IMR-90 (cell line): ENCODE measurements around the gene CDKN2A.

ENCODE experiments used
- BHLHE40 ChIP-seq: fragments of 150-350 bp; IDR thresholded peaks from 2 replicates; pipeline ENCODE4 v1.6.1; 2016; ENCODE audit warnings: mild to moderate bottlenecking, low read depth, low read length
- CHD1 ChIP-seq: IDR thresholded peaks from 2 replicates; pipeline ENCODE4 v1.6.1; 2012; ENCODE audit warnings: low read depth, low read length, improper control_type of control experiment
- CTCF ChIP-seq: conservative IDR thresholded peaks from 2 replicates; pipeline ENCODE4 v1.5.1; 2012; ENCODE audit warnings: mild to moderate bottlenecking, low read depth, low read length, improper control_type of control experiment
- FOS ChIP-seq: fragments of 150-350 bp; IDR thresholded peaks from 2 replicates; pipeline ENCODE4 v1.6.1; 2016; ENCODE audit warnings: low read depth, low read length
- NFE2L2 ChIP-seq: fragments of 150-350 bp; IDR thresholded peaks from 2 replicates; pipeline ENCODE4 v1.6.1; 2016; ENCODE audit warnings: low read depth, mild to moderate bottlenecking, low read length
- POLR2A ChIP-seq: IDR thresholded peaks from 2 replicates; pipeline ENCODE4 v1.6.1; 2012; ENCODE audit warnings: mild to moderate bottlenecking, low read depth, low read length
- RAD21 ChIP-seq: IDR thresholded peaks from 2 replicates; pipeline ENCODE4 v1.6.1; 2012; ENCODE audit warnings: low read length, improper control_type of control experiment
- RCOR1 ChIP-seq: IDR thresholded peaks from 2 replicates; pipeline ENCODE4 v1.6.1; 2012; ENCODE audit warnings: mild to moderate bottlenecking, low read length, improper control_type of control experiment; ENCODE audit not compliant: insufficient replicate concordance
- RFX5 ChIP-seq: IDR thresholded peaks from 2 replicates; pipeline ENCODE4 v1.8.0; 2012; ENCODE audit warnings: low read depth, mild to moderate bottlenecking, low read length, moderate library complexity
- SMC3 ChIP-seq: fragments of 150-350 bp; IDR thresholded peaks from 2 replicates; pipeline ENCODE4 v1.6.1; 2016; ENCODE audit warnings: low read depth, mild to moderate bottlenecking, antibody characterized with exemption, low read length, moderate library complexity
- USF2 ChIP-seq: fragments of 150-350 bp; IDR thresholded peaks from 2 replicates; pipeline ENCODE4 v1.6.1; 2017; ENCODE audit warnings: mild to moderate bottlenecking, antibody characterized with exemption, low read length, low read depth

DNA sequence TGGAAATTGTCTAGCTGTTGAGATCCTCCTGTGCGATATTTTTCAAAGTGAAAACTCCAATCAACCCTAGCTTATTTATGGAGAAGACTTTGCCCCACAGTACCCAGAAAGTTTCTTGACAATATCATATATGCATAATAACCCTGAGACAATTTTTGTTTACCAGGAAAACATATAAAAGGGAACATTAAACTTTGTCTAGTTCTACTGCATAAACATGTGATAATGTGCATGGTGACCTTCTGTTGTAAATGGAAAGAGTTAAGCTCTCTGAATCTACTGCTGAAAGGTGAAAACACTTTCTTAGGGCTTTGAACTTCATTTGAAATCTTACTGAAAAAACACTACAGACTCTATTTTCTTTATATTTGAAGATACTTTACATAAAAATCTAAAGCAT is 47.2 kb upstream of the CDKN2A start:
- no peak for TF ChIP-seq BHLHE40
- TF ChIP-seq CTCF, result no peak
- no peak for TF ChIP-seq POLR2A
- TF ChIP-seq CHD1, result no peak
- TF ChIP-seq RCOR1, result no peak
- TF ChIP-seq RAD21, result no peak
- TF ChIP-seq FOS, result no peak
- no peak for TF ChIP-seq USF2
- no peak for TF ChIP-seq NFE2L2
- no peak for TF ChIP-seq SMC3
- TF ChIP-seq RFX5, result no peak
